Sciatic nerve (tissue), 2 donors: Measurements from ENCODE around the gene NTNG2. TPM values are rescaled to one million over a fixed set of nuclear protein-coding genes. Genes with fewer than 3 reads are reported as not detected.

Experiments used
- ATAC-seq: fragments of 200-7000 bp; cut with Tn5 transposase; one replicate; pipeline ENCODE4 v1.9.1; 2020; ENCODE audit warnings: mild to moderate bottlenecking, moderate library complexity
- DNase-seq: peaks from one replicate; pipeline ENCODE4 v3.0.0-alpha.2; 2020; ENCODE audit warnings: low spot score
- intact Hi-C: fragments of 100-400 bp; cut with DNase I; formaldehyde crosslinking; loops from one replicate; pipeline ENCODE4 v1.14.2; 2022
- total RNA-seq: library from RNA; stranded (reverse); fragmentation: NEBNext Ultra II Directional; extraction: Animal tissue kit (Norgen Biotek cat#: 25700); gene quantifications from one replicate; pipeline ENCODE4 v1.2.1, GENCODE V29; 2021
- donor health status: DM: no; HTN: no; CAD: no.
- donor health status: DM: no; HTN: no; CAD: no.

NTNG2 gene
- total RNA-seq, 1 donor from 2014 or later: 3.2 TPM

GRCh38 chr9:132166599-132166998, 4.7 kb downstream of the NTNG2 start:
- DNase-seq (no peak), ATAC-seq (no peak)
- intact Hi-C loops: no loop called here

GRCh38 chr9:132167192-132167591, 5.3 kb downstream of the NTNG2 start:
- ATAC-seq: no peak
- intact Hi-C loops: no loop called here
- no peak for DNase-seq

- ATAC-seq (no peak), DNase-seq (no peak)
- intact Hi-C loops: no loop called here
Measured at GRCh38 chr9:132168347-132168746, 6.5 kb downstream of the NTNG2 start.

- intact Hi-C loops: no loop called here
- ATAC-seq (no peak), DNase-seq (no peak)
Measured at GRCh38 chr9:132168851-132169250, 7.0 kb downstream of the NTNG2 start.

- intact Hi-C loops: no loop called here
- peak; percentile 73 for DNase-seq
- ATAC-seq: peak; percentile 38
Measured at GRCh38 chr9:132169672-132170392, 8.0 kb downstream of the NTNG2 start.

- intact Hi-C loops: no loop called here
- ATAC-seq (no peak), DNase-seq (no peak)
Measured at GRCh38 chr9:132171702-132172101, 9.8 kb downstream of the NTNG2 start.

- no peak for ATAC-seq
- DNase-seq: no peak
- intact Hi-C loops: no loop called here
Measured at GRCh38 chr9:132172185-132172584, 10.3 kb downstream of the NTNG2 start.

- intact Hi-C loops: no loop called here
- DNase-seq: no peak
- no peak for ATAC-seq
Measured at GRCh38 chr9:132175431-132175830, 13.6 kb downstream of the NTNG2 start.

GRCh38 chr9:132176338-132176737, 14.5 kb downstream of the NTNG2 start:
- intact Hi-C loops: no loop called here
- ATAC-seq: no peak
- DNase-seq: no peak

GRCh38 chr9:132181796-132182313, 20.0 kb downstream of the NTNG2 start:
- ATAC-seq: peak; percentile 81
- intact Hi-C loops: no loop called here

GRCh38 chr9:132182314-132183091, 20.6 kb downstream of the NTNG2 start:
- DNase-seq (no peak), ATAC-seq (peak; percentile 78)
- intact Hi-C loops: no loop called here

More at GRCh38 chr9:132181796-132182313, 20.0 kb downstream of the NTNG2 start:
- no peak for DNase-seq

- no peak for ATAC-seq
- no peak for DNase-seq
- intact Hi-C loops: no loop called here
Measured at GRCh38 chr9:132183134-132183533, 21.3 kb downstream of the NTNG2 start.

- intact Hi-C loops: no loop called here
- ATAC-seq (no peak), DNase-seq (no peak)
Measured at GRCh38 chr9:132183715-132184114, 21.9 kb downstream of the NTNG2 start.

- no peak for DNase-seq
- intact Hi-C loops: no loop called here
- ATAC-seq: no peak
Measured at GRCh38 chr9:132184124-132184523, 22.3 kb downstream of the NTNG2 start.

- DNase-seq: no peak
- intact Hi-C loops: no loop called here
- ATAC-seq: no peak
Measured at GRCh38 chr9:132185073-132186009, 23.5 kb downstream of the NTNG2 start.

GRCh38 chr9:132187121-132187620, 25.3 kb downstream of the NTNG2 start:
- ATAC-seq: no peak
- intact Hi-C loops: no loop called here
- no peak for DNase-seq

GRCh38 chr9:132190966-132191365, 29.1 kb downstream of the NTNG2 start:
- no peak for ATAC-seq
- DNase-seq: no peak
- intact Hi-C loops: no loop called here

GRCh38 chr9:132192728-132193127, 30.9 kb downstream of the NTNG2 start:
- intact Hi-C loops: no loop called here

More at GRCh38 chr9:132192728-132193127, 30.9 kb downstream of the NTNG2 start:
- DNase-seq (no peak), ATAC-seq (no peak)
